ENCODE measurements around the gene PAQR4. TPM values are rescaled to one million over a fixed set of nuclear protein-coding genes. Genes with fewer than 3 reads are reported as not detected.

PAQR4 gene
- 23.8 and 24.1 TPM in 2 replicates for total RNA-seq

DNA sequence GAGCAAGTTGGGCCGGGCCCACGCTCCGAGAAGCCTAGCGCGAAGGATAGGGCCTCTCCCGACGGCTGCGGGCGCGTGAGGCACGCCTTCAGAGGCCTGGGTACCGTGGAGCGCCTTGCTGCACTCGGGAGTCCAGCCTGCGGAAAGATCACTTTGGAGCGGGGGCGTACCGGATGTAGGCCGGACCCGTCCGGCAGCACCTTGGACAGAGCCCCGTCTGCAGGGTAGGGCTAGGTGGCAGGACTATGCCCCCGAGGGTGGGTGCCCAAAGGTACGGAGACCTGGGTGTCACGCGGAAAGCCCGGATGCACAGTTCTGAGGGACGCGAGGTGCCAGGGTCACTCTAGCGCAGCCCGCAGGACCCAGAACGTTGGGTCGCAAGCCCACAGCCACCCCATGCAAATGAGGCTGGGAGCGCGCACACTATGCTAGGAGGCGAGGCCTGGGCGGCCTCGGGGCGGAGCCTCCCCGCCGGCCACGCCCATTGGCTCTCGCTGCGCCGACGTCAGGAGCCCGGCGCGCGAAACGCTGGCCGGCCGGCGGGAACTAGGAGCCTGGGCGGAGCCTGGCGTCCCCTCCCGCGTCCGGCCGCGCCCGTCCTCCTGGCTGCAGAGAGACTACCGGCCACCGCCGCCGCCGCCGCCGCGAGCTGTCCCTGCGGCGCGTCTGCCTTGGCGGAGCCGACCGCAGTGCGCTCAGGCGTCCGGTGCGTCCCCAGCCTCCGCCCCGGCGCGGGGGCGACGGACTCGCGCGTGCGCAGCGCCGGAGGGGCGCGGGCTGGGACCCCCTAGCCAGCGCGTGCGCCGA, at the start of gene PAQR4:
TSS of gene PAQR4 (plus strand) at position 611 of the 807 bp plus-strand sequence. CDS start 327 bp downstream, outside the sequence.

DNA sequence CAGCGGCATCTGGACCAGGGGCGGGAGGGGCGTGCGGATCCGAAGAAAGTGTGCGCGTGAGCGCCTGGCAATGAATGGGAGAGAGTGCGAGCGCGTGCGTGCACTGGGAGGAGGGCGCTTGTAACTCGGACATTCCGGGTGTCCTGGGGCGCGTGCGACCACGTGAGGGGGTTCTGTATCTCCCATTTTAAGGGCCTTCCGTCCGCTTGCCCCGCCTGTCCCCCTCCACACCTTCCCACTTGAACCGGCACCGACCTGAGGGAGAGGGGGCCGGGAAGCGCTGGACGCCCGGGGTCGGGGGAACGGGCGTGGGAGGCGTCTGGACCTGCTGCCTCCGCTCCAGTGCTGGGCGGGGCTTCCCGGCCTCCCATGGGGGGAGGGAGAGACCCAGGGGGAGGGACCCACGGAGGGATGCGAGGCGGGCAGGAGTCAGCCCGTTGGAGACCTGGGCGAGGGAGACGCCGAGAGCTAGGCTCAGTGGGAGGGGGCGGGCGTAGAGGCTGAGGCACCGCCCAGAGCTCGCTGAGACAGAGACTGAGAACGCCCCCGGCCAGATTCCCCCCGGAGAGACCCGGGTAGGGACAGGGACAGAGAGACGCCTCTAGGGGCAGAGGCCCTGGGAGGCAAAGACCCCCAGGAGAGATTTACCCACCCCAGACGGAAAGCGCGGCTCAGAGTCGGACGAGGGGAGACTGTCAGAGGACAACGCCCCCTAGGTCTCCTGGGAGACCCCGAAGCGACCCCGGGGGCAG, 5.2 kb upstream of the PAQR4 start, which contains the start of gene KREMEN2:
TSS of gene KREMEN2 (plus strand) at position 553 of the 752 bp plus-strand sequence. CDS start 246 bp downstream, outside the sequence.

DNA sequence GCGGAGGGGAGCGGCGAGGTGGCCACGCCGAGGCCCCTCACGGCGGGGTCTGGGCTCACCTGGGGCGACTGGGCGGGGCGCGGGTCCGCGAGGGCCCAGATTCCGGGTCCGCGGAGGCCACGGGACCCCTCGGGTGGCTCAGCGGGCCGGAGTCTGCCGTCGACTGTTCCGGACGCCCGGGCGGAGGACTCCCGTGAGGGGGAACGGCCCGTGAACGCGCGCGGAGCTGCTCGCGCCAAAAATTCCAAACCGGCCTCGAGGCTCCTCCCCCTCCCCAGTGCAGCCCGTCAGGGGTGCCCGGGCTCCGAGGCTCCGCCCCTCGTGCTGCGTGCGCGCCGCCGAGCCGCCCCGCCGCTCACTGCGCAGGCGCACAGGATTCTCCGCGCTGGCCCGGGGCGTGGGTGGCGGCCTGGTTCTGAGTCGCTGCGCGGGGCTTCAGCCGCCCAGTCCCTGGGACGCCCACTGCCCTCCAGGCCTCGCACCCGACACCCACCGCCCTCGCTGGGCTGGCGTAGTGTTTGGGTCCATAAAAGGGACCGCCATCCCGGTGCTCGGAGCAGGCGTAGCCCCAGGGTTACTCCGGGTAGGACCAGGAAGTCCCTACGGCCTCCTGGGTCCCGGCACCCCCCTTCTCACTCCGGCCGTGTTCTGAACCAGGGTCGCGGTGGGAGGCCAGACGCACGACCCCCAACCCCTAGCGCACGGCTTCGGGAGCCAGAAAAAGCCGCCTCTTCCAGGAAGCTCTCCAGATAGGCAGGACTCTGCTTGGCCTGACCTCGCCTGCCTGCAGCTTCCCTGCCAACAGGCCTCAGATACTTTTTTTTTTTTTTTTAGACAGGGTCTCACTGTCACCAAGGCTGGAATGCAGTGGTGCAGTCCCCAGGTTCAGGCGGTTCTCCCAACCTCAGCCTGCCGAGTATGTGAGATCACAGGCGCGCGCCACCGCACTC, 11.4 kb downstream of the PAQR4 start, which contains the start of gene PKMYT1:
TSS of gene PKMYT1 (minus strand) at position 220 of the 950 bp plus-strand sequence. CDS start 789 bp downstream, outside the sequence.

DNA sequence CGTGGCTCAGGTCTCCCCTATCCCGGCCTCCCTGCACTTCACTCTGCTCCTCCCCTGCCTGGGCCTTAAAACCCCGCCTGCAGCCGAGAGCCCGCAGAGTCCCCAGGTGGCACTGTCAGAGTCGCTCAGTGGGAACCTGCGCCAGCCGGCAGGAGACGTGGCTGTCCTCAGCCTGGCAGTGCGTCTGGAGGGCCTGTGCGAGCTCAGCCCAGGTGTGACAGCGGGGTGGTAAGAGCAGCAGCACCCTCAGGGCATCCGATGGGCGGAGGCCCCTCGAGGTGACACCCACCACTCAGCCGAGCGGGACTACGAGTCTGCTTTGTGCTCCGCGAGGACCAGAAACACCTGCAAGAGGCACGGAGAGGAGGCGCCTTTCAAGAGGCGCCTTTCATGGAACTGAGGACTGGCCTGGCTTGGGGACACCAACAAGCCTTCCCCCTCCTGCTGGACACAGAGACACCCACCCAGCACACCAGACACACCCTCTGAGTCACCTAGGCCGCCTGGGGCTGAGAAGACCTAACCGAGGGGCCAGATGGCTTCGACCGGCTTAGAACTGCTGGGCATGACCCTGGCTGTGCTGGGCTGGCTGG, 43.8 kb downstream of the PAQR4 start, which contains the start of gene CLDN9:
TSS of gene CLDN9 (plus strand) at position 96 of the 593 bp plus-strand sequence. CDS start at position 536, 440 bp downstream.

DNA sequence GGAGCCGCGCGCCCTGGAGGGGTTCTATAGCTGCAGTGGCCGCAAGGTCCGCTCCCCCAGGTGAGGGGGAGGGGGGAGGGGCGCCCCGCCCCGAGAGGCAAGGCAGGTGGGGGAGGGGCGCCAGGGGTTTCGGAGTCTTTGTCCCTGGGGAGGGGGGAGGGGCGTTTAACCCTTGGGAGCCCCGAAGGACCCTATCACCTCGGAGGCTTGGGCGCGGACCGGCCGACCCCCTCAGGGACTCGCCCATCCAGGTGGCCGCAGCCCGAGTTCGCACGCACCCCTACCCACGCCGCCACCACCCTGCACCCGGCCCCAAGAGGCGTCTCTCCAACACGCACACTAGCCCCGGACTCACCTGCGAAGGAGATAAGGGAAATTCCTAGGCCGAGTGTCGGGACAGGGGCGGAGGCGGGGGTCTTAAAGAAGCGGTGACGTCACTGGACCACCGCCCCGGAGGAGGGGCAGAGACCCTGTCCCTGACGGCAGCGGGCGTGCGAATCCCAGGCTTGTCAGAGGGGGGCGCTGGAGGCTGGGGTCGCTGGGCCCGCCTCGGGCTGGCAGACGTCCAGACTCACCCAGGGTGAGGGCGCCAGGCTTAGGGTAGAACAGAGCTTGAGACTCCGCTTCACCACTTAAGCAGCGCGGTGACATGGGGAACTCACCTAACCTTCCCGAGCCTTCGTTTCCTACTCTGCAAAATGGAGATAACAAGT, 48.8 kb downstream of the PAQR4 start, which contains the start of gene CLDN6:
TSS of gene CLDN6 (minus strand) at position 390 of the 713 bp plus-strand sequence. CDS start 2,162 bp downstream, outside the sequence.

DNA sequence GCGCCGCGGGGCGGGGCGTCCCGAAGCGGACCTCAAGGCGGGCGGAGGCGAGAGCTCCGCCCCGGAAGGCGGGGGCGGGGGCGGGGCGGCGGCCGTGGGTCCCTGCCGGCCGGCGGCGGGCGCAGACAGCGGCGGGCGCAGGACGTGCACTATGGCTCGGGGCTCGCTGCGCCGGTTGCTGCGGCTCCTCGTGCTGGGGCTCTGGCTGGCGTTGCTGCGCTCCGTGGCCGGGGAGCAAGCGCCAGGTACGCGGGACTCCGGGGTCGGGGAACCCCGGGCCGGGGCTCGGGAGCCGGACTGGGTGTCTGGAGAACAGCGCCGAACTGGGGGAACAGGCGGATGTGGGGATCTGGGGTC, 51.1 kb downstream of the PAQR4 start, which contains the start of gene TNFRSF12A:
TSS of gene TNFRSF12A (plus strand) at position 122 of the 357 bp plus-strand sequence. CDS start at position 152, 30 bp downstream.

Other genes starting within 250 kb of the PAQR4 start
- under 0.01 TPM in 1 of 2 replicates, not detected in the other for gene PRSS27, start 249.1 kb upstream of the PAQR4 start, total RNA-seq
- gene SRRM2, start 216.7 kb upstream of the PAQR4 start, total RNA-seq, result 38.3 and 54.9 TPM in 2 replicates
- 647 and 787 TPM in 2 replicates for gene ELOB, start 192.1 kb upstream of the PAQR4 start, total RNA-seq
- gene PRSS33, start 181.8 kb upstream of the PAQR4 start, total RNA-seq, result not detected in 2 replicates
- not detected in 2 replicates for gene PRSS41, start 170.9 kb upstream of the PAQR4 start, total RNA-seq
- gene PRSS21, start 152.1 kb upstream of the PAQR4 start, total RNA-seq, result 0.20 and 1.2 TPM in 2 replicates
- gene ZG16B, start 139.0 kb upstream of the PAQR4 start, total RNA-seq, result 1.5 and 3.1 TPM in 2 replicates
- not detected in 2 replicates for gene PRSS22, start 111.2 kb upstream of the PAQR4 start, total RNA-seq
- 50.6 and 67.3 TPM in 2 replicates for gene FLYWCH2, start 86.1 kb upstream of the PAQR4 start, total RNA-seq
- 41.5 and 51.1 TPM in 2 replicates for gene FLYWCH1, start 57.4 kb upstream of the PAQR4 start, total RNA-seq
- gene KREMEN2, start 5.1 kb upstream of the PAQR4 start, total RNA-seq, result not detected in 2 replicates
- gene PKMYT1, start 11.1 kb downstream of the PAQR4 start, total RNA-seq, result 28.1 and 31.3 TPM in 2 replicates
- gene CLDN9, start 43.6 kb downstream of the PAQR4 start, total RNA-seq, result not detected in 2 replicates
- 0.15 TPM in 1 of 2 replicates, not detected in the other for gene CLDN6, start 48.8 kb downstream of the PAQR4 start, total RNA-seq
- gene TNFRSF12A, start 51.0 kb downstream of the PAQR4 start, total RNA-seq, result 174 and 225 TPM in 2 replicates
- 18.6 and 24.1 TPM in 2 replicates for gene HCFC1R1, start 54.6 kb downstream of the PAQR4 start, total RNA-seq
- 30.9 and 37.2 TPM in 2 replicates for gene THOC6, start 54.7 kb downstream of the PAQR4 start, total RNA-seq
- gene BICDL2, start 67.6 kb downstream of the PAQR4 start, total RNA-seq, result not detected in 2 replicates
- gene MMP25, start 77.2 kb downstream of the PAQR4 start, total RNA-seq, result under 0.01 and 0.15 TPM in 2 replicates
- gene IL32, start 96.3 kb downstream of the PAQR4 start, total RNA-seq, result 824 and 885 TPM in 2 replicates
- not detected in 2 replicates for gene ZSCAN10, start 129.9 kb downstream of the PAQR4 start, total RNA-seq
- gene ZNF205, start 143.2 kb downstream of the PAQR4 start, total RNA-seq, result 14.7 and 16.0 TPM in 2 replicates
- gene ZNF213, start 165.7 kb downstream of the PAQR4 start, total RNA-seq, result 4.8 and 4.9 TPM in 2 replicates
- gene OR1F1, start 218.9 kb downstream of the PAQR4 start, total RNA-seq, result 0.13 and 1.9 TPM in 2 replicates

Data from mammary microvascular endothelial cell (primary cell).